WERI-Rb-1 (cell line): Measurements from ENCODE around the gene SBNO1.

ENCODE experiments used
- DNase-seq: peaks from one replicate; pipeline ENCODE4 v3.0.0-alpha.2; 2020
- H3K27ac ChIP-seq: fragments of 250-450 bp; sonication (Bioruptor Pico); 2 replicates; pipeline ENCODE4 v1.5.1; 2020; ENCODE audit warnings: mild to moderate bottlenecking, moderate library complexity
- H3K27me3 ChIP-seq: fragments of 250-450 bp; sonication (Bioruptor Pico); 2 replicates; pipeline ENCODE4 v1.5.1; 2021; ENCODE audit warnings: mild to moderate bottlenecking, low read depth, moderate library complexity; ENCODE audit not compliant: insufficient read depth, severe bottlenecking
- H3K36me3 ChIP-seq: fragments of 250-450 bp; sonication (Bioruptor Pico); 2 replicates; pipeline ENCODE4 v1.5.1; 2020; ENCODE audit warnings: mild to moderate bottlenecking, moderate library complexity
- H3K4me3 ChIP-seq: 2 replicates; pipeline ENCODE4 v1.5.1; 2011; ENCODE audit warnings: low read depth, mild to moderate bottlenecking, control low read depth, low read length
- H3K9me3 ChIP-seq: fragments of 250-450 bp; sonication (Bioruptor Pico); 2 replicates; pipeline ENCODE4 v1.5.1; 2021; ENCODE audit warnings: mild to moderate bottlenecking, moderate library complexity; ENCODE audit not compliant: severe bottlenecking
- CTCF ChIP-seq: IDR thresholded peaks from 2 replicates; pipeline ENCODE4 v1.5.1; 2011; ENCODE audit warnings: low read depth, mild to moderate bottlenecking, control low read depth, inconsistent platforms, low read length

Gene SBNO1

GRCh38 chr12:123401753-123402683 lies 37.4 kb upstream of the SBNO1 start:
- Histone ChIP-seq H3K36me3 (peaks cover 81% of the 10 kb centered on the region), H3K9me3 (no peaks in the 10 kb centered on the region), H3K4me3 (no peak overlapping the region), H3K27me3 (no peaks in the 10 kb centered on the region), H3K27ac (no peak overlapping the region)
- TF ChIP-seq CTCF, result no peak
- DNase-seq, result no peak

- Histone ChIP-seq H3K27ac (no peak overlapping the region), H3K36me3 (peaks cover 84% of the 10 kb centered on the region), H3K27me3 (no peaks in the 10 kb centered on the region), H3K4me3 (no peak overlapping the region), H3K9me3 (no peaks in the 10 kb centered on the region)
- DNase-seq, result no peak
- TF ChIP-seq CTCF, result no peak
Observed at GRCh38 chr12:123399255-123399617, 34.6 kb upstream of the SBNO1 start.

GRCh38 chr12:123398550-123399254 lies 34.1 kb upstream of the SBNO1 start:
- Histone ChIP-seq H3K4me3 (no peak overlapping the region), H3K9me3 (no peaks in the 10 kb centered on the region), H3K27ac (no peak overlapping the region), H3K27me3 (no peaks in the 10 kb centered on the region), H3K36me3 (peaks cover 83% of the 10 kb centered on the region)
- no peak for DNase-seq
- TF ChIP-seq CTCF, result no peak

GRCh38 chr12:123398177-123398549 lies 33.5 kb upstream of the SBNO1 start:
- no peak for TF ChIP-seq CTCF
- no peaks in the 10 kb centered on the region for H3K27me3 ChIP-seq
- H3K9me3 ChIP-seq, result no peaks in the 10 kb centered on the region
- H3K27ac ChIP-seq, result no peak overlapping the region
- H3K4me3 ChIP-seq, result no peak overlapping the region
- H3K36me3 ChIP-seq, result peaks cover 83% of the 10 kb centered on the region
- DNase-seq, result no peak

GRCh38 chr12:123397400-123397799 lies 32.8 kb upstream of the SBNO1 start:
- peaks cover 83% of the 10 kb centered on the region for H3K36me3 ChIP-seq
- no peaks in the 10 kb centered on the region for H3K9me3 ChIP-seq
- TF ChIP-seq CTCF, result no peak
- no peak overlapping the region for H3K4me3 ChIP-seq
- no peak overlapping the region for H3K27ac ChIP-seq
- no peaks in the 10 kb centered on the region for H3K27me3 ChIP-seq
- no peak for DNase-seq
